Activated T-cell treated with anti-CD3 and anti-CD28 coated beads for 4 hours (primary cell): ENCODE measurements around the gene DDTL.
"Not testable (repeated sequence)": the region's sequence is repeated elsewhere in the genome, so short reads cannot be mapped to it uniquely, and the experiment has no call there.

Experiments
- DNase-seq: peaks from one replicate; pipeline ENCODE4 v3.0.0-alpha.2; 2020

The DDTL gene

DNA sequence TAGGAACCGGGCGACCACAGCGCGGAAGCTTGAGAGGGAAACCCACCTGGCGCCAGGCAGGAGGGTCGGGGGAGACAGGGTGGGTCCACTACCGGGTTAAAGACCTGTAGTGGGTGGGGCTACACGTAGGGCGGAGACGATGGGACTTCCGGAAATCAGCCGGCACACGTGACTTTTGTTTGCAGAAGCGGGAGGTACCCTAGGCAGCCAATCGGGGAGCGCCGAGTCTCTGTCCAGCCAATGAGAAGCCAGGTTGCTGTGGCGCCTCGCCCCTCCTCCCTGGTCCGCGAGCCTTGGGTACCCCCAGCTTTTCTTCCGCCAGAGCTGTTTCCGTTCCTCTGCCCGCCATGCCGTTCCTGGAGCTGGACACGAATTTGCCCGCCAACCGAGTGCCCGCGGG lies at the start of gene DDTL:
Gene DDTL (plus strand): TSS at position 321 of the 400 bp plus-strand sequence. CDS start 27 bp downstream, at position 348.
- not testable (repeated sequence) for DNase-seq

DNA sequence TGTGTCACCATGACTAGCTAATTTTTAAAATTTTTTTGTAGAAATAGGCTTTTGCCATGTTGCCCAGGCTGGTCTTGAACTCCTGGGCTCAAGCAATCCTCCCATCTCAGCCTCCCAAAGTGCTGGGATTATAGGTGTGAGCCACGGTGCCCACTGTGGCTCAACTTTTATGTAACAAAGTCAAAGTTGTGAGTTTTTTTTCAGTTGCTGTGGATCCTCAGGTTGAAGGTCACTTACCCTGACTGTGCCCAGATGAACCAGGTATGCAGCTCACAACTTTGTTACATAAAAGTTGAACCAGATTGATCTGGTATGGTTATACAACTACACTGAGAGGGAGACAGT lies 46.4 kb upstream of the DDTL start:
- not testable (repeated sequence) for DNase-seq

GRCh38 chr22:23921586-23922201 lies 45.0 kb upstream of the DDTL start:
- DNase-seq: not testable (repeated sequence)

DNA sequence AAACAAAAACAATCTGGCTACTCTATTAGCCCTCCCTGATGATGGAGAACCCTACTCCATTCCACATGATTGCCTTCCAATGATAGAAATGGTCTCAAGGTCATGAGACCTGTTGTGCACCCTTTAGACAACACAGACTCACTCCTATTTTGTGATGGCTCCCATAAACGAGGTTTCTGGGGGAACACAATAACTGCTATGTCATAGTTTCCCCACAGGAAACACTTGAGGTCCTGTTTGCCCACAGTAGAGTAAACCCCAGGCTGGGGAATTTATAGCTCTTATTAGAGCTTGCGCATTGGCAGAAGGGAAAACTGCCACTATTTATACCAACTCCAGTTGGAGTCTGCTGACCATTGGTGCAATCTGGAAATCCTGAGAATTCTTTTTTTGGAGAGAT lies 43.8 kb upstream of the DDTL start:
- DNase-seq: no peak

DNA sequence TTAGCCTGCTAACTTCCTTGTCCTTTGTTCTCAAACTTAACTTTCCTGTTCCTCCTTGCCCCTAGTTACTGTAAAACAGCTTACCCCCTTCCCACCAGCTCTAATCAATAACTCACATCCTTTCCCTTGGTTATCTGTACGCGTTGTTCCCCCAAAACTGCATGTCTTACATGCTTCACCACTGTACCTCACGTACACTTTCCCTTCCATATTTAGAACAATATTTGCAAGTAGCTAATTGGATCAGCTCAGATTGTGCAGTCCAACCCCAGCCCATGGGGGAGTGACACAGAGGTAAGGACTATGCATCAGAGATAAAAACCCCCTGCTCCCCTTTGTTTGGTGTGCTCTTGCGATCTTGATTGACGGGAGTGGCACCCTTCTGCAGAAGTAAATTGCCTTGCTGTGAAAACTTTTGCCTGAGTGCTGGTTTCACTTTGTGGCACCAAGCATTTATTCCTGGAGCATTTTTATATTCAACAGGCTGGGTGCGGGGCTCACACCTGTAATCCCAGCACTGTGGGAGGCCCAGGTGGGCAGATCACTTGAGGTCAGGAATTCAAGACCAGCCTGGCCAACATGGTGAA lies 41.6 kb upstream of the DDTL start:
- DNase-seq: no peak

DNA sequence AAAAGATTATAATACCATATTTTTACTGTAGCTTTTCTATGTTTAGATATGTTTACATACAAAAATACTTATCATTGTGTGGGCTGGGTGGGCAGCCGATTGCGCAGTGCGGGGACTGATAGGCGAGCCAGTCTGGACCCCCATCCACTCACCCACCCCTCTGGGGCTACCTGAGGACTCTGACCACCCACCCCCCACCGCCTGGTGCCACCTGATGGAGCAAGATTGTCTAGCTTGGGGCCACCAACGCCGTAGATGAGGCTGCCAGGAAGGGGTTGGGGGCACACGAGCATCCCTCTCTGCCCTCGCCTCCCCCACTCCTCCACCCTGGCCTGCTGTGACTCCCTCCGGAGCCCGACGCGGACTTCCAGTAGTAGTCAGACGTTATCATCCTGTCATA lies 40.1 kb upstream of the DDTL start:
- DNase-seq: no peak

DNA sequence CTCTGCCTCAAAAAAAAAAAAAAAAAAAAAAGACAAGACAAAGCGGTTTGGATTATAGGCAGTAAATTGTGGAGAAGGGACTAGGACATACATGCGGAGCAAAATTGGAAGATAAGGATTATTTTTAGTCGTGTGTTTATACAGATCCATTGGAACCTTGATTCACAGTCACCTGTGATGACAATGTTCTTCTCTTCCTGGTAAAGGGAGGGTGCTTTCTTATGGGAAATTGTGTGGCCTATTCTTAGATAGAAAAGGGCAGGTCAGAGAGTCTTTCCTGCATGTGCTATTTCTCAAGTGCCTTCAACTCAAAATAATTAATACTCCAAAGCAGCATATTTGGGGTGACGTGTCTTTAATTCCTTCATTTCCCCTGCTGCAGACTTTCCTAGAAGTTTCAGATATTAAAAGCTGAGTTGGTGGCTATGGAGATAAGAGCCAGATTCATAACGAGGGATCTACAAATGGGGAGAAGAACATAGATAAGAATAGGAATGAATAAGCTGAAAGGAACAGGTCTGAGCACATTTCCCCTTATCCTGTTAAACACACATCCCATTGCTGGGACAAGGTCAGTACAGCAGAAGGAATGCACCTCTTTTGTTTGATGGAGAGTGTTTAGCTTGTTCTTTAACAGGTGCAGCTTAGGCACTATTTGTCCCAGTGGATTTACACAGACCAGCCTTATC lies 28.2 kb upstream of the DDTL start:
- no peak for DNase-seq

DNA sequence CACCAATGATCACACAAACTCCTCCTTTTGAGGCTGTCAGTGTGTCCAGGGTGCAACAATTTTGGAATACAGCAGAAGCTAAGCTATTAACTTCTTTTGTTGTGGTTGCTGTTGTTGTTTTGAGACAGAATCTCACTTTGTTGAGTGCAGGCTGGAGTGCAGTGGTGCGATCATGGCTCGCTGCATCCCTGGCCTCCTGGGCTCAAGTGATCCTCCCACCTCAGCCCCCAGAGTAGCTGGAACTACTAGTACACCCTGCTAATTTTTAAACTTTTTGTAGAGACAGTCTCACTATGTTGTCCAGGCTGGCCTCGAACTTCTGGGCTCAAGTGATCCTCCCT lies 27.7 kb upstream of the DDTL start:
- DNase-seq: no peak

DNA sequence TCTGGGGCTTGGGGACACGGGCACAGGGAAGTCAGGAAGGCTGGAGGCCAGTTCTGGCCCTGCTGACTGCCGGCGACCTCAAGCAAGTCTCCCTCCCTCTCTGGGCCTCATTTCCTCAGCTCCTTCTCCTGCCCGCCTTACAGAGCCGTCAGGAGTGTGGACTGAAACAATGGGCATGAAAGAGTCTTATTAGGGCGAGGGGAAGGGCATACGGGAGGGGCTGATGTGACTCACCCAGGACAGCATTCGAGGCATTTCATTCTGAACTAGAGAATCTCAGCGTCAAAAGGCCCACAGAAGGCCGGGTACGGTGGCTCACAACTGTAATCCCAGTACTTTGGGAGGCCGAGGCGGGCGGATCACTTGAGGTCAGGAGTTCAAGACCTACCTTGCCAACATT lies 26.5 kb upstream of the DDTL start:
- DNase-seq: not testable (repeated sequence)

DNA sequence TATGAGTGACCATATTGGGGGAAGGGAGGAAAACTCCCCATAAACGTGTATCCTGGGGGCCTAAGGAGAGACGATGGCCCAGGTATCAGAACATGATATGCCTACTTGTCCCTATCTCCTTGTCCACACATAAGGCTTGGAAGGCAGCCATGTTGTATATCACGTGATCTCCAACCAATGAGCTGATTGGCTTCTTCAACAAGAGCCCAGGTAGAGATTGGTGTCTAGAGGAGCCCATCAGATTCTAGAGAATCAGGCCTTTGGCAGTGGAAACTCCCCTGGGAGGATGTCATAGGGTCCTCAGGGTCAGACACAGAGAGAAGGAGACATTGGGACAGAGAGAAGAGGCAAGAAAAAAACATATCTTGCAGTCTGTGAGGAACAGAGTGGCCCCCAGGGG lies 19.3 kb upstream of the DDTL start:
- not testable (repeated sequence) for DNase-seq

GRCh38 chr22:23949764-23950163 lies 16.9 kb upstream of the DDTL start:
- DNase-seq: not testable (repeated sequence)

DNA sequence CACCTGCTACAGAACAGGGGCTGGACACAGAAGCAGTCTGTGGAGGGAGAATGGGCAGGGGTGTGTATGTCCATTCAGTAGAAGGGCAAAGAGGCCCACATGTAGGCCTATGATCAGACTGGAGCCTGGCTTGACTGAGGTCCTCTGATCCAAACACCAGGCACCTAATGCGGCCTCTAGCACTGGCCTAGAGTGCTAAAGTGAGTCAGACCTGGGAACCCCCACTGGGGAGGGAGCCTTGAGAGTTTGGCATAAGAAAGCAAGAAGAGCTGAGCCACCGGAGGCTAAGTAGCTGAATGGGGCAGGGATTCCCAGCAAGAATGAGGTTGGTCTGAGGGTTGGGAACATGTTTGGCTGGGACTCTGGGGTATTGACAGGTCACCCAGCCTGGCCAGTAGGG lies 15.3 kb upstream of the DDTL start:
- not testable (repeated sequence) for DNase-seq

GRCh38 chr22:23952794-23953405 lies 13.8 kb upstream of the DDTL start:
- not testable (repeated sequence) for DNase-seq

DNA sequence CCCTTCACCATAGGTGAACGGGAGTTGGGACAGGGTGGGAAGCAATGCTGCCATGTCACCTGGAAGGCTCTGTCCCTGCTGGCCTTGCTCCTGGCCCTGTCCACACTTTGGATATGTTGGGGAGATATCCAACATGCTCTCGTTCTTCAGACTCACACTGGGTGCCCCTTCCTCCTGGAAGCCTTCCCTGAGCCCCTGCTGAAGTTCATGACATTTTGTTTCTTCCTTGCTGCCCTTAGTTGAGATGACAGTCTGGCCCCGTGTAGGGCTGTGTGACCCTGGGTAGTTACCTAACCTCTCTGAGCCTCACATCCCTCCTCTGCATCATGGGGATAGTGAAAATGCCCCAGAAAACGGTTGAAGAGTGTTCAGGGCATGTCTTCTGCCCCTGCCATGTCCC lies 13.2 kb upstream of the DDTL start:
- DNase-seq: not testable (repeated sequence)

DNA sequence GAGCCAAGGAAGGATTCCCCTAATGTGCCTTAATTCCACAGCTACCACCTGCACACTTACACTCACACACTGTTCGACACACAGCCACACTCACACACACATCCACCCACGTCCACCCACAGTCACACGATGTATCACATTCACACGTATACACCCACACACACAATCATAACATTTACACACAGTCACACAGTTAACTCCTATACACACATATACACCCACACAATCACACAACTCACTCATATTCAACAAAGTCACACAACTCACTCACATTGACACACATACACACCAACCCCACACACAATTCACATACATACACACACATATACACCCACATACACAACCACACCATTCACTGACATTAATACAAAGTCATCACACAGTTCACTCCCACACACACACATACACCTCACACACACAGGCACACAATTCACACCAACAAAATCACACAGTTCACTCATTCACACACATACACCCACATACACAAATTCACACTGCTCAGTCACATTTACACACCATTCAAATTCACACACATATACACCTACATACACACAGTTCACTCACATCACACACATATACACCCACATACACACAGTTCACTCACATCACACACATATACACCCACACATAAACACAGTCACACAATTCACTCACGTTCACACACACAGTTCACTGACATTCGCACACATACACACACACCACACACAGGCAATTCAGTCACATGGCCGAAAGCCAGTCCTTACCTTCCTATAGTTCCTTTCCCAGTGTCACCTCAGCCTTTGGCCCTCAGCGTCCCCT lies 12.3 kb upstream of the DDTL start:
- DNase-seq: not testable (repeated sequence)

- DNase-seq: not testable (repeated sequence)
These were observed 11.7 kb upstream of the DDTL start for GRCh38 chr22:23954991-23955305.

DNA sequence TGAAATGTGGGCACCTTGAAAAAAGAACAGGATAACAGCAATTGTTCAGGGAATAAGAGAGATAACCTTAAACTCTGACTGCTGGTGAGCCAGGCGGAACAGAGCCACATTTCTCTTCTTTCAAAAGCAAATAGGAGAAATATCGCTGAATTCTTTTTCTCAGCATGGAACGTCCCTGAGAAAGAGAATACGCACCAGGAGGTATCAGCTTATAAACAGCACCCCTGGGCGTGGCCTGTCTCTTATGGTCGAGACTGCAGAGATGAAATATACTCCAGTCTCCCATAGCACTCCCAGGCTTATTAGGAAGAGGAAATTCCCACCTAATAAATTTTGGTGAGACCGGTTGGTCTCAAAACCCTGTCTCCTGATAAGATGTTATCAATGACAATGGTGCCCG lies 10.8 kb upstream of the DDTL start:
- not testable (repeated sequence) for DNase-seq

- DNase-seq: peak; percentile 89
These were observed 10.3 kb upstream of the DDTL start for GRCh38 chr22:23956301-23956900.

DNA sequence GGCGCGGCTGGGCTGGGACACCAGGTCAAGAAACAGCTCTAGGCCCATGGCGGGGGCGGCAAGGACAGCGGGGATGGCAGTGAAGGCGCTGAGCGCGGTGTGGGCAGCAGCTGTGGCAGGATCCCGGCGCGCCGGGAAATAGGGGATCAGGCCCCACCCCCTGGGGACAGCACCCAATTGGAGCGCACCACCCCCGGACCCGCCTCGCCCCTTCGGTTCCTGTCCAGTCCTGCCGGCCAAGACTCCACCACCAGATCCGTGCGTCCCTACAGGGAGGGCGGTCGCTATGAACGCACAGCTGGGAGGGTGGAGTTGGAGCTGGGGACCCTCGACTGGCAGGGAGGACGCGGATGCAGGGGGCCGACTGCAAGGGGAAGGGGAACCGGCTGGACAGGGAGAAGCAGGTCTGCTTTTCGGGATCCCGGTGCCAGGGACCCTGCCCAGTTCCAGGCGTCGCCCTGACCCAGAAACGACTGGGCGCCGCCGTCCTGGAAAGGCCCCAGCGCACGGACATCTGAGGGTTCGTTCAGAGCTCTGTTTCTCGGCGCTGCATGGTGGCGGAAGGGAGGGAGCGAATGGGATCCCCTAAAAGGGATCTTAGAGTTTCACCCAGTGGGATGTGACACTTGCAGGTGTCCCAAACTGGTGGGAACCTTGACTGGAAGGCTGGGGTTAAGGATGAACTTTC lies 5.5 kb upstream of the DDTL start, which contains the start of gene GSTT2B:
Gene GSTT2B (minus strand): TSS at position 112 of the 688 bp plus-strand sequence. CDS start 64 bp downstream, at position 48.
- DNase-seq: not testable (repeated sequence)

GRCh38 chr22:23966094-23966493 lies 594 bp upstream of the DDTL start:
- DNase-seq: not testable (repeated sequence)

DNA sequence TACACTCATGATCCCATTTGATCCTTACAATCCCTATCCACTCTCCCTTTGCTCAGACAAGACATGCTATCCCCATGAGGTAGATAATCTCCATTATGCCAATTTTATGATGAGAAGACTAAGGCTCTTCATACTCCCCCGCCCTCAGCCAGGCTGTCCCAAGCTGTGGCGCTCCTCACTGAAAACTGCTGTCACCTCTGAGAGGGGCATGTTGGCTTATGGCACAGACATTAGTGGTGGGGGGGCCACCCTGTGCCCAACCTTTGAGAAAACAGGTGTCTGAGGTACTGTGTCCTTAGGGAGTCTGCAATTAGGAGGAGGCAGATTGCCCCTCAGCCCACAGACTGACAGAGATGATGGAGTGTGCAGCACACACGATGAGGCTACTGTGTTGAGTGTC lies 2.4 kb downstream of the DDTL start:
- DNase-seq: no peak

- DNase-seq: no peak
These were observed 3.5 kb downstream of the DDTL start for GRCh38 chr22:23970201-23970641.
